DMS 273 (cell line): ENCODE results near the gene BCOR.

Source experiments
- DNase-seq: peaks from one replicate; lab custom pipeline; 2025; ENCODE audit not compliant: unreplicated experiment; lab: John Stamatoyannopoulos, UW

Gene BCOR

DNA sequence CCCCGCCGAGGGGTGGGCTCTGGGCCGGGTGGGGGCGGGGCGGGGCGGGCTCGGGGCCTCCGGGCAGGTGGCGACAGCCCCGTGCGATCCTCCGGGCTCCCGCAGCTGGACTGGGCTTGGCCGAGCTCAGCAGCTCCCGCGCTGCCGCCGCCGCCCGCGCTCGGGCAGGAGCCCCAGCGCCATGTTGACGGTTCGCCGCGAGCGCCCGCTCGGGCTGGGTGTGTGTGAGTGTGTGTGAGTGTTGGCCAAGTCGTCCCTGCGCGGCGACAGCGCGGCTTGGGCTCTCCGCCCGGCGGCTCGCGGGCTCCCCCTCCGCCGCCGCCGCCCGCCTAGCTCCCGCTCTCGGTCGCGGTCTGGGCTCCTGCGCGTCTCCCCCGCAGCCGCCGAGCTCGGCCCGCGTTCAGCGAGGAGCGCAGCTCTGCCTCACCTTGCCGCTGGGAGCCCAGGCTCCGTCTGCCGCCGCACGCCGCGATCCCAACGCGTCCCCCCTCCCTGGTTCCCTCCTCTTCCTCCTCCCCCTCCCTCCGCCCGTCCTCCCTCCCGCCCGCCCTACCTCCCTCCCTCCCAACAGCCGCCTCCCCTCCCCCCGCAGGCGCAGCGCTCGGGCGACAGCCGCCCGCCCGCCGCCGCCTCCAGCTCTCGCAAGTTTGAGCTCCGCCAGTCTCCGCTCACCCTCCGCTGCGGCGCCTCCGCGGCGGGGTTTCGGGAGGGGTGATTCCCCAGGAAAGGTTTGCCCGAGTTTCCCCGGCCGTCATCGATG is at the start of gene BCOR:
BCOR (minus strand) TSS at position 455 of the 760 bp plus-strand sequence. CDS start 20,029 bp downstream, outside the sequence.
- peak; percentile 87 for DNase-seq

DNA sequence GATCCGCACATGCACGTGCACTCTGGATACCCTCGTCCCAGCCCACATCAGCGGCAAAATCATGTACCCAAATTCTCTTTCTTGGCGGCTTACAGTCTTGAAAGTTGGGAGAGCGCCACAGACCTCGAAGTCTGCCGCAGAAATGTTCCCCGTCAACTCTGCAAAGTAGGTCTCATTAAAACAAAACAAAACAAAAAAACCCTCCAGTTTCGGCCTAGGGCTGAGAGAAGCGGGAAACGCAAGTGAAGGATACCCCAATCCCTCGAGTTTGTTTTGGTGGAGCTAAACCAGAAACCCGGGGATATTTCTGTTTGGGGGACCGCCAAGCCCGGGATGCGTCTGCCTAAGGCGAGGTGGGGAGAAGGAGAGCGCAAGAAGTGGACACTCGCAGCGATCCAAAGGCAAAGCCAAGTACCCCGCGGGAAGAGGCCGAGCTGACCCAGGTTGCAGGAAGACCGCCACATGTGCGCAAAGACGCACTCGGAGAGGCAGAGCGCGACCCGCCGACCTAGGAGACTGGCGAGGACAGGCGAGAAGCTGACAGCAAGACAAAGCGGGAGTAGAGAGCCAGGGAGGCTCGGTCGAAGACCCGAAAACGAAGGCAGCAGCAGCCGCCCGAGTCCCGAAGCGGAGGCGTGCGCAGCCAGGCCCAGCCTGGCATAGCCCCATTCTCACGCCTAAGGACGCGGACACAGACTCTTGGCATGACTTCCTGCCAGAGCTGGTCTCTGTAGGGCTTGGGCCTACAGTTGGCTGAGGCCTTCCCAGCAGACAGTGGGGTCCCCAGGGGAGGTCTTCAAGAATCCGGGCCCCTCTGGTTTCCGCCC is 49.6 kb upstream of the BCOR start:
- no peak for DNase-seq

DNA sequence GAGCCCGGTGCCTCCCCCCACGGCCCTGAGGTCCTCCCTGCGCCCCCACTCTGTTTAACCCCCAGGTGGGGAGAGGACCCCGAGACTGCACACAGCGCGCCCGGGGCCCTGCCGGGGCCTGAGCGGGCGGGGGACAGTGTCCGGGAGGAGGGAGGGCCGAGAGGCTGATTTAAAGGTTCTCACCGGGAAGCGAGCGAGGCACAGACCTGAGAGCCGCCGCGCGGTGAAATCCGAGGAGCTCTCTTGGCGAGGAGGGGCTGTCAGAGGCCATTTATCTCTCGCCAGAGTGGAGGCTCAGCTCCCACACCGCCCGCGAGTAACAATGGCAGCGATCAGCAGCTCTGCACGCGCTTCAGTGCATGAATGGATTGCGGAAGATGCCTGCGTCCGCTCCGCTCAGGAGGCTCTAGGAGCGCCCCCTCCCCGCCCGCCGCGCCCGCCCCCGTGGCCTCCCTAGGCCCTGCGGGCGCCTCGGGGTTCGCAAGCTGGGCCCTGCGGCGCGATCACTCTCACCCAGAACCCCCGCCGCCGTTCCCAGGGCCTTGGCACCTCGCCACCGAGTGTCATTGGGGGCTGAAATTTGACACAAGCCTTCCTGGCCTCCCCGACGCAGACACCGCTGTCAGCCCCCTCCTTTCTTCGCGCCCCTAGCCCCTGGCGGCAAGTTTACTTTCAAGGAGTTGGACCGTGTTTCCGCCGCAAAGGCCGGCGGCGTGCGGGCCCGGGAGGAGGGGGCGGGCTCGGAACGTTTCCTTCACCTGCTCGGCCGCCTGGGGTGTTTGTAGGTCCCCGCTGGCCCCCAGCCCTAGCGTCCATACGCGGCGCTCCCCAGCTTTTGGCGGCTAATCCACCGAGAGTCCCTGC is 48.7 kb upstream of the BCOR start:
- peak; percentile 70 for DNase-seq

DNA sequence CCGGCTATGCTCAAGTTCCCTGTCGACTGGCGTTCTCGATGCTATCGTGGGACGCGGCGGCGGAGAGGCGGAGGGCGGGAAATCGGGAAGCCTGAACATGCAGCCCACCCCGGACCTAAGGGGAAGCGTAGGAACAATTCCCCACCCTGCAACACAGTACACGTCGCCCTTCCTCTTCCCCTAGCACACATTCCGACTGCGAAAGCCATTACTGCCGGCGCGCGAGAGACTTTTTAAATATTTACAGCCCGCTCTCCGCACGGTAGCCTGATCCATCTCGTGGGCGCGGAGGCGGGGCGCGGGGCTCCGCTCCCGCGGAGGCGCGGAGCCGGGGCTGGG is 48.1 kb upstream of the BCOR start:
- DNase-seq: peak; percentile 66

DNA sequence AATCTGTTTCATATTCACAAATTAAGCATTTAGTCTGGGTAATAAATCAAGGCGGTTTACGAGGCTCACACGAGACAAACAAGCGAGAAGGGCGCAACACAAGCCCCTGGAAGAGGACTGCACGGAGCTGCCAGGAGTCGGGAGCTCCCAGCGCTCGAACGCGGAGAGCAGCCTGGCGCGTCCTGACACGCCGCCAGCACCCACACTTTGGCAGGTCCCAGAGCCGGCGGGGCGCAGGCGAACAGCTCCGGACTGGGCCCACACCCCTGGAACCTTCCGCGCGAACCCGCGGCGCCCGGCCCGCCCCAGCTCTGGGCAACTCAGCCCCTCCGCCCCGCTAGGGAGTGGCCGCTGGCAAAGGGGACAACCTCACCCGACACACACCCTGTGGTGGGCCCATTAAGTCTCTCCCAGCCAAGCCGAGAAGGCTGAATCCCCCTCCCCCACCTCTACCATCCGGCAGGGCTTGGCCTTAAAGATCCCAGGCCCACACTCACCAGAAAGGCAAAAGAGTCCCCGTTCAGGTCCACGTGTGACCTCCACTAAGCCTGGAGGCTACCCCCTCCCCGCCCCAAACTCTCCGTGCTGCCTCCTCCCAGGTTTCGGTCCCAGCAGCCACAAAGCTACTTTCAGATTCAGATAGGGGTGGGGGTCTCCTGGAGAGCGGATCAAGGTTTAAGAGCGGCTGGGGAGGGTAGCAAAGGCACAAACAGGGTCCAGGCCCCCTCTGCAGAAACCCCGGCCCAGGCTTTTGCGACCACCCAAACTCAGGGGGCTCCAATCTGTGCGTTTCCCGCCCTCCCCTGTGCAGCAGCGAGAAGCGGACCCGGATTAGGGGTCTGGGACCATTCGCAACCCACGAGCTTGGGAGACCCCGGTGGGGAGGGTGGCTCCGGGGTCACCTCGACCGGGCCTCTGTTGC is 47.5 kb upstream of the BCOR start:
- DNase-seq: peak; percentile 73

DNA sequence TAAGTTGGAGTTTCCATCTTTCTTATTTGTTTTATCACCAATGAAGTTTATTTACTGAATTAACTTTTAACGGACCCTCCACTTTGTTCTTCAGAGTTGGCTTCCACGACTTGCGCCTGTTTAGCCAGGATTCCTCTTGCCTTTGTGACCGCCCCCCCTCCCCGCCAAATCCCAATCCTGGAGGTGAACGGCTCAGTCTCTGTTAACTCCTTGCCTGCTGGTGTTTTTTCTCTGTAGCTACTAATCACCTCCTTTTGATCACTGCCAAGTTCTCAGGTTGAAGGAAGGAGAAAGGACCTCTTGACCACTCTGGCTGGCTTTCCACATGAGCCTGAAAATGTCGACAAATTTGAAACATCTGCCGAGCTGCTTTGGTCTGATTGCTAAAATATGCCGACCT is 46.8 kb upstream of the BCOR start:
- no peak for DNase-seq

DNA sequence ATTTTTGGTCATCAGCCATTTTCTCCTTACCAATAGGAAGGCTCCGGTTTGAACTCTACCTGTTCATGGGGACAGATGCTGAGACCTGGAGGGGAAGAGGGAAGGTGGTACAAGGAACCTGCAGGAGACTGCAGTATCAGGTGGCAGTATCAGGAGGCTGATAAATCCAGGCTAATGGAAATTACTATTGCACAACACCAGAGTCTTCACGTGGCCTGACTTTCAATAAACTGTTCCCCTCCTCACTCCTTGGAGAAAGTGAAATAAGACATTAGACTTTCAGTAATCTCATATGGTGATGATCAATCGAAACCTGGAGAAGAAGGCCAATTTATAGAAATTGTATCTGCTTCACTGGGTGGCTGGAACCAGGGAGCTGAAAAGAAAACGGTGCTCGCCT is 46.2 kb upstream of the BCOR start:
- no peak for DNase-seq

DNA sequence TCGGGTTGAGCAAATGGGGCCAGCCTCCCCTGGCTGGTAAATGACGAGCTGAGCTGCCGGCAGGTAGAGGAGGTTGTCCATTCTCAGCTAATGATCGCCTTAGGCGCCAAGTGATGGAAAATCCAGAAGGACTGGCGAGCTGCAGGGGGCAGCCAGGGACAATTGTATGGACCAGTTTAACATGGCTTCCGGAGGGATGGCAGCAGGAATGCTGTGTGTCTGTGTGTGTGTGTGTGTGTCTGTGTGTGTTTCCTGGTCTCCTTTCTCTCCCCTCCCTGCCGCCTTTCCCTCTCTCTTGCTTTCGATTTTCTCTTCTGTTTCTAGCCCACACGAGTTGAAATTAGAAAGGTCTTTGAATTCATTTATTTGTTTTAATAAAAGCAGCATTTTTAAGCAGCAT is 45.2 kb upstream of the BCOR start:
- DNase-seq: no peak

DNA sequence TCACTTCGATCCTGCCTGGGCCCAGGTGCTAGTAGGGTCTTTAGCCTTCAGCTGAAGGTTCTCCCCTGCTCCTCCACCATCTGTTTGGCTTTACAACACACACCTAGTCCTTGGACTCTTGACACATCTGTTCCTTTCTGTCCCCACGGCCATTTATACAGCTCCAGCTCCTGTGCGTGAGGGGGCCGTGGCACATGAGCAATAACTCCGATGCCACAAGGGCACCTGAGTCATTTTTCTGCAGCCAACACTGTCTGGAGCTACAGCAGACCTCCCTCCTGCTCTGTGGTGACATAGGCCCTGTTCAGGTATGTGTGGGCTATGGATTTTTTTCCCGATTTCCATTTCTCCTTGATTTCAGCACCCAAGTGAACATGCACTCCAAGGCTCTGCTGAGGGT is 44.7 kb upstream of the BCOR start:
- no peak for DNase-seq

DNA sequence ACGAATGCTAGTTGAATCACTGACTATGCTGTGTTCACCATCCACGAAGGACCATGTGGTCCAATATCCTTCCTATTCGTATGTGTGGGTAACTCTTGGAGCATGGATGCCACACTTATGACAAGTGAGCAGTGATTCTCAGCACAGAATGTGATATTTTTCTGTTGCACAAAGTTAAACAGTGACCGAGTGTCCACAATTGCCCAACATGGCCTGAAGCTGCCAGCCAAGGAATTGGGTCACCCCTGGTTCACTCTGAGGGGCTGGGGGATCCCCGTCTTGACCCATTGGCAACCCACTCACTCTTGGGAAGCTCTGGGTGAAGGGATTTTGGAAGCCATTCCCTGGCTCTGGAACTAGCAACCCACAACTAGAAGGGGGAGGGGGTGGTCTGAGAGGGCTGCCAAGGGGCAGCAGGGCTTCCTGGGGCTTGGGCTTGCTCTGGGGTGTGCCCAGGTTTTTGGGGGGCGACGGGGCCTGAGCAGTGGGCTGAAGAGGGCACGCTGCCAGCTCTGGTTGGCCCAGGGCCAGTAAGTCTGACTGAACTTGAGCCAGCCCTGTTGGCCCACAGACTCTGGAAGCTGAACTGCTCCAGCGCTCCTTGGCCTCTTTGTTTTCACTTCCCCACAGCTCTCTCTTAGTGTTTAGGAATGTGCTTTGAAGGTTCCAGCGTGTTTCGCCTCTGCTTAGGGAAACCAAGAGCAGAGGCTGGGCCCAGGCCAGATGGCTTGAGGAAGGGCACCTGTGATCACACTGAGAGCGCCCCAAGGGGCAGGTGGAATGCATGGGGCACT is 43.1 kb upstream of the BCOR start:
- DNase-seq: no peak

DNA sequence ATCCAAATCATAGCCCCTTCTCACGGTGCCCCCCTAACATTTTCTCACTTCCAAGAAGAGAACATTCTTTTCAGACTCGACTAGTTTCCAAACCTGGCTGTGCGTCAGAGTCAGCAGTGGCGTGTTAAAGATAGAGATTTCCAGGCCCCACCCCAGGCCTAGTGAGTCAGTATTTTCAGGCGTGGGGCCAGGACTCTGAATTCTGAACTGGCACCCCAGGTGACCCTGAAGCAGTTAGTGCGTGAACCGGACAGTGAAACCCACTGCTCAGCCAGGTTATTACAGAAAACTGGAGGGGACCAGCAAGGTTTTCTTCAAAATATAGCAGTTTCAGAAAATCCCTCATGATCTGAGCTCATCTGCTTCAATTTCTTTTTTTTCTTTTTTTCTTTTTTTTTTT is 35.0 kb upstream of the BCOR start:
- no peak for DNase-seq

DNA sequence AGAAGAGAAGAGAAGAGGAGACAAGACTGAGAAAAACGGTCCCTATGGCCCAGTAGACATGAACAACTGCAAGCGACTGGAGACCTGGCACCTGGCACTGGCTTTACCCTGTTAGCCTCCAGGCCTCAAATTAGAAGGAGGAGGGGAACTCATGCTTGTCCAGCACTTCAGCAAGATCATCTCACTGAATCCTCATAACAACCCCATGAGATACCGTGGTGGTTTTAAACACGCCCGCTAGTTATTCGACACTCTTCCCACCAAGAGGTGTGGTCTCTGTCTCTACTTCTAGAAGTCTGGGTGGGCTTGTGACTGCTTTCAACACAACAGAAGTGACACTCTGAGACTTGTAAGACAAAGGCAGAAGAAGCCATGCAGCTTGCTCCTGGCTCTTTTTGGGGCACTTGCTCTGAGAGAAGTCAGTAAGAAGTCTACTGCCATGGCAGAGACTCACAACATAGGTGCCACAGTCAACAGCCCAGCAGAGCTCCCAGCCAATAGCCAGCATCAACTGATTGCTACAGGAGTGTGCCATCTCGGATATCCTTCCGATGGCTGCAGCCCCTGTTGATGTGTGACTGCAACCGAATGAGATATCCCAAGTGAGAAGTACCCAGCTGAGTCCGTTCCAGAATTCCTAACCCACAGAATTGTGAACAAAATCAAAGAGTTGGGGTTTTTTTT is 34.0 kb upstream of the BCOR start:
- no peak for DNase-seq

DNA sequence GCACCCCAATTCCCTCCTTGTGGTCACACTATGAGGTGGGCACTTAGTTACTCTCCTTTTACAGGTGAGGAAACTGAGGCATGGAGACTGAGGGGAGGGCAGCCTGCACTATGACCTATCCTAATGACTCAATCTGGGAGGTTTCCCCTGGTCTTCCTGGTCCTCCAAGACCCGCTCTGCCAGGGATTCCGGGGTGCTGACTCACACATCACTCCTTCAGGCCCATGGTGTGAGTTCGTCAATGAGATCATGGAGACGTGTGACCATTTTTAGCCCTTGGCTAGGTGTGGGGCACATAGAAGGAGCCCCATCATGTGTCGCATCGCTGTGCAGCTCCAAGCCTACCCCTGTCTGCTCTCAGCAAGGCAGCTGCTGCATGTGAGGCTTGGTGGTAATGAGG is 32.4 kb upstream of the BCOR start:
- no peak for DNase-seq

DNA sequence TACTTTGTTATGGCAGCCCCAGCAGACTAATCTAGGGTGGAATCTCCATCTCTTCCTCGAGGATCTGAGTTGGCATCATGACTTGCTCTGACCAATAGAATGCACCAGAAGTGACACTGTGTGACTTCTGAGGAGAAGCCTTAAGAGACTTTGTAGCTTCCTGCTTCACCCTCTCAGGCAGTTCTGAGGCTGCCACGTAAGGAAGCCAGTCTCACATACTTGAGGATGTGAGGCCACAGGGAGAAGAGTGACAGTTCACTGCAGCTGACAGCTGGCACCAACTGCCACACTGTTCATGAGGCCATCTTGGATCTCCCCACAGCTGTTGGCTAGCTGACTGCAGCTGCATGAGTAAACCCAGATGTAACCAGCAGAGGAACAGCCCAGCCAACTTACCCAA is 29.3 kb upstream of the BCOR start:
- peak; percentile 42 for DNase-seq

DNA sequence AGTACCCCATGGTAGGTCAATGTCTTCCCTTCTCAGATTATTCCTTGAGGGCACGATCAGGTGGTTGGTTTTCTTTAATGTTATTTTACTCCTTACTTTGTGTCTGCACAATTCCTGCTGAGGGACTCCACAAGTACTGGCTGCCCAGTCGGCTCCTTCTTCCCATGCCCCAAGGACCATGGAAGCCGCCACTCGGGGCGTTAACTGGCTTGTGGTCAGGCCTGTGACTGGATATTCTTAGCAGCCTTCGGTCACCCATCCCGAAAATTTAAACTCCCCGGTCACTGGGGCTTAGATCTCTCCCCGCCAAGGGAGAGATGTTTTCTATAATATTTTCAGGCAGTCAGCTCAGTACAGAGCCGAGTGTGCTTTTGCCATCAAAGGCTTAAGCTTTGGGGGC is 24.7 kb upstream of the BCOR start:
- DNase-seq: no peak

DNA sequence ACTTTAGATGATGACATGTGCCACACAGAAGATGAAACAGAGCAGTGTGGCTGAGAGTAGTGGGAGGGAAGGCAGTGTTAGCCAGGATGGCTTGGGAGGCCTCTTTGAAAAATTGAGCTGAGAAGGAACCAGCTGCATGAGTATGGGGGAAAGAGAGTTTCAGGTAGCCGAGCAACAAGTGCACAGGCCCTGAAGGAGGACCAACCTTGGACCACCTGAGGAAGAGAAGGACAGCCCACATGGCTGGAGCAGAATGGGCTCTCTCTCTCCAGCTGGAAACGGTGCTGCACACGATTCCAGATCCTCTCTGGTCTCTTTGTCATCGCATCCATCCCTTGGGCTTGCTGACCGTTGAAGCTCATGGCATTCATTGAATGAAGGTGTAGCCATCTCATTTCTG is 23.9 kb upstream of the BCOR start:
- no peak for DNase-seq

DNA sequence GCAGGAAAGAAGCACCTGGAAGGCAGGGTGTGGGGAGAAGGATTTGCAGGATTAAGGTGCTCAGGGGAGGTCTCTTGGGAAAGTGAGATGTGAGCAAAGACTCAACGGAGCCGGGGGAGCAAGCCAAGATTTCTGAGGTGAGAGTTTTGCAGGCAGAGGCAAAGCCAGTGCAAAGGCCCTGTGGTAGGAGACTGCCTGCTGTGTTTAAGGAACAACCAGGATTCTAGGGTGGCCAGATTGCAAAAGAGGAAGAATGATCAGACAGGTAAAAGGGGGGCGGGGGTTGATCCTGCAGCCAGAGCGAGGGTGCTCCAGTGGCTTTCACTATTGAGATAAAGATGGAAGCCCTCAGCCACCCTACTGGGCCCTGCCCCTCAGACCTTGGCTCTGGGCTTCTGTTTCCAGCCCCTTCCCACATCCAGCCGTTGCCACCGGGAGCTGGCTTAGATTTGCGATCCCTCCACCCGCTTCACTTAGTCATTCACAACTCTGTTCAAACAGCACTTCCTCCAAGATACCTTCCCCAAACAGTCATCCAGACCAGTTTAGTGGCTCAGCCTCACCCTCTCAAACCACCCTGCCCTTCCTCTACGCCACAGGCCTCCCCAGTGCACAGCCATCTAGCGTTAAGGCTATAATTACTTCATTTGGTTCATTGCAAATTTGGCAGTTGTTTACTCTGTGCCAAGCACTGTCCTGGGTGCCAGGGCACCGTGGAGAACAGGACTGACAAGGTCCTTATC is 23.3 kb upstream of the BCOR start:
- no peak for DNase-seq

DNA sequence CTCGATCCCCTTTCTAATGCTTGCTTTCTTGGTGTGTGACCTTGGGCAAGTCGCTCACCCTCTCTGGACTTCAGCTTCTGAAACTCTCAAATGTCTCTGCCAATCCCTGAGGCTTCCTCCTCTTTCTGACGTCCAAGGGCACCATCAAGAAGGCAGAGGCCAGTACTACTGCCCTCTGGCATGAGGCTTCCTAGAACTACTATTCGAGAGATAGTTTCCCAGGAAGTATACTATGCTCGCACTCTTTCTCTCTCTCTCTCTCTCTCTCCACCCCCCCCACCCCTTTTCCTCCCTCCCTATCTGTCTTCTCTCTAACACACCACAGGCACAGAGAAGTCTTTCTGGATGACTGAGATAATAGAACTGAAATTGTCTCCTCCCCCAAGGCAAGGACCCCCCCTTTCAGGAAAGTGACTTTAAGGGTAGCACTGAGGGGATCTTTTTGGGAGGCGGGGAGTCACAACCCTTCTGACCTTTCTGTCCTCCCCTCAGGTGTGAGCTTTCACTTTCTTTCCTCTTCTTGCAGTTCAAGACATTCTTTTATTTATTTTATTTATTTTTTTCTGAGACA is 20.0 kb upstream of the BCOR start:
- no peak for DNase-seq
